GM12891 (cell line): Measurements from ENCODE around the gene ASPM.

Experiments used
- POLR2A ChIP-seq: IDR thresholded peaks from 2 replicates; pipeline ENCODE4 v1.6.1; 2011; ENCODE audit warnings: low read depth, low read length, control low read depth
- POLR2AphosphoS5 ChIP-seq: IDR thresholded peaks from 2 replicates; pipeline ENCODE4 v1.6.1; 2011; ENCODE audit warnings: low read depth, low read length, control low read depth
- POU2F2 ChIP-seq: IDR thresholded peaks from 2 replicates; pipeline ENCODE4 v1.6.1; 2011; ENCODE audit warnings: low read depth, mild to moderate bottlenecking, control low read depth, low read length, moderate library complexity
- SPI1 ChIP-seq: IDR thresholded peaks from 2 replicates; pipeline ENCODE4 v1.6.1; 2011; ENCODE audit warnings: low read depth, low read length, control low read depth
- TAF1 ChIP-seq: IDR thresholded peaks from 2 replicates; pipeline ENCODE4 v1.6.1; 2011; ENCODE audit warnings: low read depth, low read length, control low read depth

- TF ChIP-seq POLR2A (no peak), POLR2AphosphoS5 (no peak), TAF1 (no peak), POU2F2 (no peak), SPI1 (no peak)
Observed at GRCh38 chr1:197099444-197099843, 47.0 kb downstream of the ASPM start.
